HG03025 (cell line): ENCODE results near the gene CHRM1.

ENCODE experiments used
- ATAC-seq: cut with Tn5 transposase; IDR thresholded peaks from one replicate; pipeline ENCODE4 v1.9.1; 2021; ENCODE audit warnings: mild to moderate bottlenecking, moderate library complexity; ENCODE audit not compliant: unreplicated experiment, low FRiP score

Gene CHRM1

GRCh38 chr11:62908468-62909072 lies 12.6 kb downstream of the CHRM1 start:
- ATAC-seq = no peak

- no peak for ATAC-seq
Measured at GRCh38 chr11:62905927-62906531, 15.1 kb downstream of the CHRM1 start.

GRCh38 chr11:62905296-62905695 lies 15.9 kb downstream of the CHRM1 start:
- no peak for ATAC-seq

- ATAC-seq = no peak
Measured at GRCh38 chr11:62902932-62903331, 18.2 kb downstream of the CHRM1 start.

GRCh38 chr11:62898027-62898426 lies 23.1 kb downstream of the CHRM1 start:
- no peak for ATAC-seq

- no peak for ATAC-seq
Measured at GRCh38 chr11:62897311-62897710, 23.9 kb downstream of the CHRM1 start.

- ATAC-seq = no peak
Measured at GRCh38 chr11:62896049-62896448, 25.1 kb downstream of the CHRM1 start.

GRCh38 chr11:62895501-62895900 lies 25.7 kb downstream of the CHRM1 start:
- no peak for ATAC-seq

- no peak for ATAC-seq
Measured at GRCh38 chr11:62892077-62892922, 28.9 kb downstream of the CHRM1 start.

- ATAC-seq = no peak
Measured at GRCh38 chr11:62889484-62890437, 31.4 kb downstream of the CHRM1 start.

GRCh38 chr11:62889126-62889483 lies 32.1 kb downstream of the CHRM1 start:
- no peak for ATAC-seq

GRCh38 chr11:62888406-62888805 lies 32.8 kb downstream of the CHRM1 start:
- no peak for ATAC-seq

GRCh38 chr11:62885137-62885750 lies 35.9 kb downstream of the CHRM1 start:
- no peak for ATAC-seq

GRCh38 chr11:62883673-62884072 lies 37.5 kb downstream of the CHRM1 start:
- ATAC-seq = no peak

GRCh38 chr11:62882788-62883501 lies 38.2 kb downstream of the CHRM1 start:
- ATAC-seq = no peak

GRCh38 chr11:62882431-62882749 lies 38.8 kb downstream of the CHRM1 start:
- ATAC-seq = no peak

- ATAC-seq = peak; percentile 14
Measured at GRCh38 chr11:62881579-62882430, 39.4 kb downstream of the CHRM1 start.

GRCh38 chr11:62880803-62881578 lies 40.2 kb downstream of the CHRM1 start, which contains the start of gene SLC3A2:
SLC3A2 (plus strand) TSS chr11:62880896; CDS start chr11:62881024, 128 bp downstream.
- peak; percentile 69 for ATAC-seq
